Measurements from ENCODE around the gene CORIN. TPM values are rescaled to one million over a fixed set of nuclear protein-coding genes. Genes with fewer than 3 reads are reported as not detected.

The CORIN gene
- total and polyA plus RNA-seq, 2 donors (not counting 1 experiment from before 2014, with no cell fraction given) = 0.25 TPM; not detected in 1

GRCh38 chr4:47876310-47876709 is 38.4 kb upstream of the CORIN start:
- no peaks in the 10 kb centered on the region for H3K4me1 Mint-ChIP-seq
- no peaks in the 10 kb centered on the region for H3K27me3 Mint-ChIP-seq
- no peak overlapping the region for H3K4me3 Mint-ChIP-seq
- no peak overlapping the region for H3K4me2 ChIP-seq (replicated peaks; ENCODE audit: low read depth, low read length, poor library complexity, severe bottlenecking)
- no peaks in the 10 kb centered on the region for H3K4me1 ChIP-seq (ENCODE audit: control insufficient read depth in 2 of 2, insufficient read depth in 2 of 2, low read length in 2 of 2)
- ChIA-PET CTCF (interaction anchor here (0.5 to 0.8 kb wide), 2 partner anchors 39 to 50 kb away, joined by 3 read pairs; no protein-coding TSS in a partner anchor), POLR2A (no interaction called here)
- peaks cover 16 to 40% of the 10 kb centered on the region in 2 experiments for H3K36me3 ChIP-seq (replicated peaks in 1 of 2; ENCODE audit: control extremely low read depth in 1 of 2, control insufficient read depth in 1 of 2, extremely low read depth in 1 of 2, insufficient read depth in 2 of 2, low read length in 1 of 2)
- H3K27ac ChIP-seq (ENCODE audit: low read length in 2 of 2) = no peak overlapping the region
- H3K4me3 ChIP-seq (ENCODE audit: control extremely low read depth in 1 of 5, extremely low read depth in 1 of 5, insufficient read depth in 1 of 5, low read depth in 2 of 5, low read length in 4 of 5) = no peak overlapping the region
- no peaks in the 10 kb centered on the region for H3K27me3 ChIP-seq (replicated peaks in 1 of 4; ENCODE audit: control extremely low read depth in 1 of 4, control insufficient read depth in 3 of 4, insufficient read depth in 4 of 4, low read length in 3 of 4)
- intact Hi-C loops (cut with micrococcal nuclease) = no loop called here
- DNase-seq (no peak), ATAC-seq (ENCODE audit: low read depth) (no peak)
- H3K27ac Mint-ChIP-seq = no peak overlapping the region
- peaks cover 0 to 5% (median 4%) of the 10 kb centered on the region in 3 donors for H3K9me3 ChIP-seq (ENCODE audit: control extremely low read depth in 1 of 3, control insufficient read depth in 2 of 3, insufficient read depth in 1 of 3, low read length in 2 of 3)
- H3K9me3 Mint-ChIP-seq (ENCODE audit: insufficient read depth) = peaks cover 2% of the 10 kb centered on the region
- no peaks in the 10 kb centered on the region for H3K79me2 ChIP-seq (ENCODE audit: control insufficient read depth, insufficient read depth, low read length)
- H3K9ac ChIP-seq (ENCODE audit: low read length) = no peak overlapping the region
- no peaks in the 10 kb centered on the region for H4K20me1 ChIP-seq (ENCODE audit: control insufficient read depth, insufficient read depth, low read length, poor library complexity, severe bottlenecking)
- H2AFZ ChIP-seq (ENCODE audit: insufficient read depth, low read depth, low read length, poor library complexity, severe bottlenecking) = no peak overlapping the region
- no peak for TF ChIP-seq EZH2 (IDR thresholded peaks at IDR 0.05; ENCODE audit: borderline replicate concordance, insufficient read depth, low read depth, low read length, poor library complexity, severe bottlenecking)
- no peak for TF ChIP-seq CTCF (IDR thresholded peaks at IDR 0.05)

GRCh38 chr4:47873877-47874541 is 36.1 kb upstream of the CORIN start:
- Histone ChIP-seq H3K79me2 (ENCODE audit: control insufficient read depth, insufficient read depth, low read length) (no peaks in the 10 kb centered on the region), H3K4me1 (ENCODE audit: control insufficient read depth in 2 of 2, insufficient read depth in 2 of 2, low read length in 2 of 2) (no peaks in the 10 kb centered on the region), H3K4me3 (ENCODE audit: control extremely low read depth in 1 of 5, extremely low read depth in 1 of 5, insufficient read depth in 1 of 5, low read depth in 2 of 5, low read length in 4 of 5) (no peak overlapping the region), H3K9ac (ENCODE audit: low read length) (no peak overlapping the region), H3K36me3 (replicated peaks in 1 of 2; ENCODE audit: control extremely low read depth in 1 of 2, control insufficient read depth in 1 of 2, extremely low read depth in 1 of 2, insufficient read depth in 2 of 2, low read length in 1 of 2) (peaks cover 16 to 40% of the 10 kb centered on the region in 2 experiments), H3K4me2 (replicated peaks; ENCODE audit: low read depth, low read length, poor library complexity, severe bottlenecking) (no peak overlapping the region), H4K20me1 (ENCODE audit: control insufficient read depth, insufficient read depth, low read length, poor library complexity, severe bottlenecking) (no peaks in the 10 kb centered on the region), H2AFZ (ENCODE audit: insufficient read depth, low read depth, low read length, poor library complexity, severe bottlenecking) (no peak overlapping the region), H3K9me3 (ENCODE audit: control extremely low read depth in 1 of 3, control insufficient read depth in 2 of 3, insufficient read depth in 1 of 3, low read length in 2 of 3) (peaks cover 0 to 5% (median 4%) of the 10 kb centered on the region in 3 donors), H3K27ac (ENCODE audit: low read length in 2 of 2) (no peak overlapping the region), H3K27me3 (replicated peaks in 1 of 4; ENCODE audit: control extremely low read depth in 1 of 4, control insufficient read depth in 3 of 4, insufficient read depth in 4 of 4, low read length in 3 of 4) (no peaks in the 10 kb centered on the region)
- Mint-ChIP-seq H3K27me3 (no peaks in the 10 kb centered on the region), H3K4me3 (no peak overlapping the region), H3K4me1 (no peaks in the 10 kb centered on the region), H3K9me3 (ENCODE audit: insufficient read depth) (peaks cover 2% of the 10 kb centered on the region), H3K27ac (no peak overlapping the region)
- TF ChIP-seq CTCF (IDR thresholded peaks at IDR 0.05) (no peak), EZH2 (IDR thresholded peaks at IDR 0.05; ENCODE audit: borderline replicate concordance, insufficient read depth, low read depth, low read length, poor library complexity, severe bottlenecking) (no peak)
- intact Hi-C loops (cut with micrococcal nuclease) = no loop called here
- DNase-seq (no peak), ATAC-seq (ENCODE audit: low read depth) (no peak)
- POLR2A ChIA-PET = no interaction called here
- CTCF ChIA-PET = no interaction called here
- 89% methylated on average over 2 of the region's 3 CpGs for WGBS (ENCODE audit: insufficient coverage)

Measured in B cell (primary cell).